Neural progenitor cell (in vitro differentiated cells): ENCODE measurements around the gene CRTC1.

ENCODE experiments used
- EZH2 ChIP-seq: fragments of 200-600 bp; sonication (generic); IDR thresholded peaks from 2 replicates; pipeline ENCODE4 v1.6.1; 2017; ENCODE audit warnings: antibody characterized with exemption, mild to moderate bottlenecking, moderate library complexity
- EZH2phosphoT487 ChIP-seq: fragments of 200-600 bp; sonication (generic); IDR thresholded peaks from 2 replicates; pipeline ENCODE4 v1.6.1; 2017; ENCODE audit warnings: antibody characterized with exemption
- TF ChIP-seq, protein P1 (sequence below): fragments of 200-600 bp; sonication (generic); IDR thresholded peaks from 2 replicates; pipeline ENCODE4 v1.5.1; 2017; ENCODE audit warnings: antibody characterized with exemption, mild to moderate bottlenecking

DNA sequence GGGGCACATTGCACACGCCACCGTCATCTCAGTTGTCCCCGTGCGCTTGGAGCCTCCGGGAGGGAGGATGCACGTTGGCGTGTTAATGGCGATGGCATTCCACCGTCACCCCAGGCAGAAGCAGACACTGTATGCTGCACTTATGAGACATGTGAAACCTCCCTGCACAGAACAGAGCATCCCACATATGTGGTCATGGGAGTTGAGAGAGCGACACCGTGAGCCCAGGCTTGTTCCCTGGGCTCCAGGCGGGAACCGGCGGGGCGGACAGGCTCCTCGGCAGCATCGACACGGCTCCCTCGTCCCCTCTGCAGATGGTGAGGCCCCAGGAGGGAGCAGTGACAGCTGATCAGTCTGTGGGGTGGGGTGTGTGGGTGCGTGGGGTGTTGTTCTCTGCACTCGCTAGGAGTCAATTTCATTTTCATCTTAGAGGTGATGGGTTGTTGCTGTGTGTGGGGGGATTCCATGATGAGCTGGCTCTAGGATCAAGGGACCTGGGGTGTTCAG is 40.4 kb downstream of the CRTC1 start:
- TF ChIP-seq, protein P1, sequence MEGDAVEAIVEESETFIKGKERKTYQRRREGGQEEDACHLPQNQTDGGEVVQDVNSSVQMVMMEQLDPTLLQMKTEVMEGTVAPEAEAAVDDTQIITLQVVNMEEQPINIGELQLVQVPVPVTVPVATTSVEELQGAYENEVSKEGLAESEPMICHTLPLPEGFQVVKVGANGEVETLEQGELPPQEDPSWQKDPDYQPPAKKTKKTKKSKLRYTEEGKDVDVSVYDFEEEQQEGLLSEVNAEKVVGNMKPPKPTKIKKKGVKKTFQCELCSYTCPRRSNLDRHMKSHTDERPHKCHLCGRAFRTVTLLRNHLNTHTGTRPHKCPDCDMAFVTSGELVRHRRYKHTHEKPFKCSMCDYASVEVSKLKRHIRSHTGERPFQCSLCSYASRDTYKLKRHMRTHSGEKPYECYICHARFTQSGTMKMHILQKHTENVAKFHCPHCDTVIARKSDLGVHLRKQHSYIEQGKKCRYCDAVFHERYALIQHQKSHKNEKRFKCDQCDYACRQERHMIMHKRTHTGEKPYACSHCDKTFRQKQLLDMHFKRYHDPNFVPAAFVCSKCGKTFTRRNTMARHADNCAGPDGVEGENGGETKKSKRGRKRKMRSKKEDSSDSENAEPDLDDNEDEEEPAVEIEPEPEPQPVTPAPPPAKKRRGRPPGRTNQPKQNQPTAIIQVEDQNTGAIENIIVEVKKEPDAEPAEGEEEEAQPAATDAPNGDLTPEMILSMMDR, result no peak
- TF ChIP-seq EZH2phosphoT487, result no peak
- no peak for TF ChIP-seq EZH2
